ENCODE results near the gene PPP1R3G. TPM values are rescaled to one million over a fixed set of nuclear protein-coding genes. Genes with fewer than 3 reads are reported as not detected.

The PPP1R3G gene
- total RNA-seq, 1 experiment from 2014 or later, result 0.15 TPM

DNA sequence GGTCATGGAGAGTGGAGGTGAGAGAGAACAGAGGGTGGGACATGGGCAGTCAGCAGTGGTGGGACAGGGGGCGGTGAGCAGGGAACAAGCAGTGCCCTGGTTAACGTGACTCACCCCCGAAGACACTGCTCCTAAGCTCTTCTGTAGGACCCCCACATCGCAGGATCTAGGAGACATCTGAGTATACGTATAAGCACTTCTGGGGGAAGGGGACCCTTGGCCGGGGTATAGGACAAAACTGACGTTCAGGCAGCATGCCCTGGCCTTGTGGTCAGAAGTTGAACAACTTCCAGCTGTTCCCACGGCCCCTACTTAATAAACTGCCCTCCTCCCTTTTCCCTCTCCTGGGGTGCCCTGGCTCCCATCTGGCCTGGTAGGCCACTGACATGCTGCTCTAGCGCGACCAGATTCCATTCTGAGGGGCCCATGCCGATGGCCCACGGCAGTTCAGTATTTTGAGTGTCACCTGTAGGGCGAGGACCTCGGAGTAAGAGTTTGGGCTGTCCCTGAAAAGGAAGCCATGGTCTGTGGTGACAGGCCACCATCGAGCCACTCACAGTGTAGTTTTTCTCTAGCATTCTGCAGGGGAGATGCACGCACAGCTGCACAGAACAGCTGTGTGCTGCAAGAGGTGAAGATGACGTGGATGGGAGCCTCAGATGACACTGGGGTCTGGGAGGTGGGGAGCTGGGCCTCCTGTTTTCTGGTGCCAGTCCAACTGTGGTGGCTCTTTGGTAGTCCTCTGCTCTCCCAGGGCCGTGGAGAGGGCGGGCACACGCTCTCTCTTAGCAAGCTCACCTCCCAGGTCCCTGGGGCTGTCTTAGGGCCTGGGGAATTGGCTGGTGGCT lies 38.4 kb downstream of the PPP1R3G start:
- Mint-ChIP-seq H3K27me3 (ENCODE audit: low read depth) (no peaks in the 10 kb centered on the region), H3K27ac (no peak overlapping the region), H3K4me3 (no peak overlapping the region), H3K4me1 (peaks cover 12% of the 10 kb centered on the region), H3K36me3 (0 out of 2 replicates have a peak, but pooled peaks cover 7% of the 10 kb centered on the region), H3K9me3 (peaks cover 13% of the 10 kb centered on the region)
- ChIA-PET POLR2A (no interaction called here), CTCF (no interaction called here)
- TF ChIP-seq IRF2 (CRISPR knock-in tag; IDR thresholded peaks at IDR 0.05; ENCODE audit: borderline replicate concordance, low read depth), result no peak
- TF ChIP-seq, protein P1, sequence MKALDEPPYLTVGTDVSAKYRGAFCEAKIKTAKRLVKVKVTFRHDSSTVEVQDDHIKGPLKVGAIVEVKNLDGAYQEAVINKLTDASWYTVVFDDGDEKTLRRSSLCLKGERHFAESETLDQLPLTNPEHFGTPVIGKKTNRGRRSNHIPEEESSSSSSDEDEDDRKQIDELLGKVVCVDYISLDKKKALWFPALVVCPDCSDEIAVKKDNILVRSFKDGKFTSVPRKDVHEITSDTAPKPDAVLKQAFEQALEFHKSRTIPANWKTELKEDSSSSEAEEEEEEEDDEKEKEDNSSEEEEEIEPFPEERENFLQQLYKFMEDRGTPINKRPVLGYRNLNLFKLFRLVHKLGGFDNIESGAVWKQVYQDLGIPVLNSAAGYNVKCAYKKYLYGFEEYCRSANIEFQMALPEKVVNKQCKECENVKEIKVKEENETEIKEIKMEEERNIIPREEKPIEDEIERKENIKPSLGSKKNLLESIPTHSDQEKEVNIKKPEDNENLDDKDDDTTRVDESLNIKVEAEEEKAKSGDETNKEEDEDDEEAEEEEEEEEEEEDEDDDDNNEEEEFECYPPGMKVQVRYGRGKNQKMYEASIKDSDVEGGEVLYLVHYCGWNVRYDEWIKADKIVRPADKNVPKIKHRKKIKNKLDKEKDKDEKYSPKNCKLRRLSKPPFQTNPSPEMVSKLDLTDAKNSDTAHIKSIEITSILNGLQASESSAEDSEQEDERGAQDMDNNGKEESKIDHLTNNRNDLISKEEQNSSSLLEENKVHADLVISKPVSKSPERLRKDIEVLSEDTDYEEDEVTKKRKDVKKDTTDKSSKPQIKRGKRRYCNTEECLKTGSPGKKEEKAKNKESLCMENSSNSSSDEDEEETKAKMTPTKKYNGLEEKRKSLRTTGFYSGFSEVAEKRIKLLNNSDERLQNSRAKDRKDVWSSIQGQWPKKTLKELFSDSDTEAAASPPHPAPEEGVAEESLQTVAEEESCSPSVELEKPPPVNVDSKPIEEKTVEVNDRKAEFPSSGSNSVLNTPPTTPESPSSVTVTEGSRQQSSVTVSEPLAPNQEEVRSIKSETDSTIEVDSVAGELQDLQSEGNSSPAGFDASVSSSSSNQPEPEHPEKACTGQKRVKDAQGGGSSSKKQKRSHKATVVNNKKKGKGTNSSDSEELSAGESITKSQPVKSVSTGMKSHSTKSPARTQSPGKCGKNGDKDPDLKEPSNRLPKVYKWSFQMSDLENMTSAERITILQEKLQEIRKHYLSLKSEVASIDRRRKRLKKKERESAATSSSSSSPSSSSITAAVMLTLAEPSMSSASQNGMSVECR (CRISPR knock-in tag; IDR thresholded peaks at IDR 0.05; ENCODE audit: borderline replicate concordance), result no peak
- no peak for TF ChIP-seq ATF1 (CRISPR knock-in tag; IDR thresholded peaks at IDR 0.05)
- TF ChIP-seq FOXK1 (CRISPR knock-in tag; IDR thresholded peaks at IDR 0.05), result no peak
- no peak for TF ChIP-seq ZNF263 (CRISPR knock-in tag; IDR thresholded peaks at IDR 0.05; ENCODE audit: low read depth)
- no peak for TF ChIP-seq ZNF219 (CRISPR knock-in tag; IDR thresholded peaks at IDR 0.05; ENCODE audit: borderline replicate concordance)
- no peak for TF ChIP-seq NFYB (CRISPR knock-in tag; conservative IDR thresholded peaks at IDR 0.05; ENCODE audit: low read depth)
- TF ChIP-seq, protein P2, sequence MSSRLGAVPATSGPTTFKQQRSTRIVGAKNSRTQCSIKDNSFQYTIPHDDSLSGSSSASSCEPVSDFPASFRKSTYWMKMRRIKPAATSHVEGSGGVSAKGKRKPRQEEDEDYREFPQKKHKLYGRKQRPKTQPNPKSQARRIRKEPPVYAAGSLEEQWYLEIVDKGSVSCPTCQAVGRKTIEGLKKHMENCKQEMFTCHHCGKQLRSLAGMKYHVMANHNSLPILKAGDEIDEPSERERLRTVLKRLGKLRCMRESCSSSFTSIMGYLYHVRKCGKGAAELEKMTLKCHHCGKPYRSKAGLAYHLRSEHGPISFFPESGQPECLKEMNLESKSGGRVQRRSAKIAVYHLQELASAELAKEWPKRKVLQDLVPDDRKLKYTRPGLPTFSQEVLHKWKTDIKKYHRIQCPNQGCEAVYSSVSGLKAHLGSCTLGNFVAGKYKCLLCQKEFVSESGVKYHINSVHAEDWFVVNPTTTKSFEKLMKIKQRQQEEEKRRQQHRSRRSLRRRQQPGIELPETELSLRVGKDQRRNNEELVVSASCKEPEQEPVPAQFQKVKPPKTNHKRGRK (CRISPR knock-in tag; IDR thresholded peaks at IDR 0.05; ENCODE audit: borderline replicate concordance), result no peak
- TF ChIP-seq, protein P3, sequence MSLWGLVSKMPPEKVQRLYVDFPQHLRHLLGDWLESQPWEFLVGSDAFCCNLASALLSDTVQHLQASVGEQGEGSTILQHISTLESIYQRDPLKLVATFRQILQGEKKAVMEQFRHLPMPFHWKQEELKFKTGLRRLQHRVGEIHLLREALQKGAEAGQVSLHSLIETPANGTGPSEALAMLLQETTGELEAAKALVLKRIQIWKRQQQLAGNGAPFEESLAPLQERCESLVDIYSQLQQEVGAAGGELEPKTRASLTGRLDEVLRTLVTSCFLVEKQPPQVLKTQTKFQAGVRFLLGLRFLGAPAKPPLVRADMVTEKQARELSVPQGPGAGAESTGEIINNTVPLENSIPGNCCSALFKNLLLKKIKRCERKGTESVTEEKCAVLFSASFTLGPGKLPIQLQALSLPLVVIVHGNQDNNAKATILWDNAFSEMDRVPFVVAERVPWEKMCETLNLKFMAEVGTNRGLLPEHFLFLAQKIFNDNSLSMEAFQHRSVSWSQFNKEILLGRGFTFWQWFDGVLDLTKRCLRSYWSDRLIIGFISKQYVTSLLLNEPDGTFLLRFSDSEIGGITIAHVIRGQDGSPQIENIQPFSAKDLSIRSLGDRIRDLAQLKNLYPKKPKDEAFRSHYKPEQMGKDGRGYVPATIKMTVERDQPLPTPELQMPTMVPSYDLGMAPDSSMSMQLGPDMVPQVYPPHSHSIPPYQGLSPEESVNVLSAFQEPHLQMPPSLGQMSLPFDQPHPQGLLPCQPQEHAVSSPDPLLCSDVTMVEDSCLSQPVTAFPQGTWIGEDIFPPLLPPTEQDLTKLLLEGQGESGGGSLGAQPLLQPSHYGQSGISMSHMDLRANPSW (CRISPR knock-in tag; conservative IDR thresholded peaks at IDR 0.05; ENCODE audit: low read depth), result no peak
- TF ChIP-seq CREM (CRISPR knock-in tag; IDR thresholded peaks at IDR 0.05), result no peak
- no peak for TF ChIP-seq ETV6 (CRISPR knock-in tag; IDR thresholded peaks at IDR 0.05)
- TF ChIP-seq, protein P4, sequence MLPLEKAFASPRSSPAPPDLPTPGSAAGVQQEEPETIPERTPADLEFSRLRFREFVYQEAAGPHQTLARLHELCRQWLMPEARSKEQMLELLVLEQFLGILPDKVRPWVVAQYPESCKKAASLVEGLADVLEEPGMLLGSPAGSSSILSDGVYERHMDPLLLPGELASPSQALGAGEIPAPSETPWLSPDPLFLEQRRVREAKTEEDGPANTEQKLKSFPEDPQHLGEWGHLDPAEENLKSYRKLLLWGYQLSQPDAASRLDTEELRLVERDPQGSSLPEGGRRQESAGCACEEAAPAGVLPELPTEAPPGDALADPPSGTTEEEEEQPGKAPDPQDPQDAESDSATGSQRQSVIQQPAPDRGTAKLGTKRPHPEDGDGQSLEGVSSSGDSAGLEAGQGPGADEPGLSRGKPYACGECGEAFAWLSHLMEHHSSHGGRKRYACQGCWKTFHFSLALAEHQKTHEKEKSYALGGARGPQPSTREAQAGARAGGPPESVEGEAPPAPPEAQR (CRISPR knock-in tag; IDR thresholded peaks at IDR 0.05), result no peak
- no peak for TF ChIP-seq ZNF423 (CRISPR knock-in tag; IDR thresholded peaks at IDR 0.05)
- TF ChIP-seq, protein P5, sequence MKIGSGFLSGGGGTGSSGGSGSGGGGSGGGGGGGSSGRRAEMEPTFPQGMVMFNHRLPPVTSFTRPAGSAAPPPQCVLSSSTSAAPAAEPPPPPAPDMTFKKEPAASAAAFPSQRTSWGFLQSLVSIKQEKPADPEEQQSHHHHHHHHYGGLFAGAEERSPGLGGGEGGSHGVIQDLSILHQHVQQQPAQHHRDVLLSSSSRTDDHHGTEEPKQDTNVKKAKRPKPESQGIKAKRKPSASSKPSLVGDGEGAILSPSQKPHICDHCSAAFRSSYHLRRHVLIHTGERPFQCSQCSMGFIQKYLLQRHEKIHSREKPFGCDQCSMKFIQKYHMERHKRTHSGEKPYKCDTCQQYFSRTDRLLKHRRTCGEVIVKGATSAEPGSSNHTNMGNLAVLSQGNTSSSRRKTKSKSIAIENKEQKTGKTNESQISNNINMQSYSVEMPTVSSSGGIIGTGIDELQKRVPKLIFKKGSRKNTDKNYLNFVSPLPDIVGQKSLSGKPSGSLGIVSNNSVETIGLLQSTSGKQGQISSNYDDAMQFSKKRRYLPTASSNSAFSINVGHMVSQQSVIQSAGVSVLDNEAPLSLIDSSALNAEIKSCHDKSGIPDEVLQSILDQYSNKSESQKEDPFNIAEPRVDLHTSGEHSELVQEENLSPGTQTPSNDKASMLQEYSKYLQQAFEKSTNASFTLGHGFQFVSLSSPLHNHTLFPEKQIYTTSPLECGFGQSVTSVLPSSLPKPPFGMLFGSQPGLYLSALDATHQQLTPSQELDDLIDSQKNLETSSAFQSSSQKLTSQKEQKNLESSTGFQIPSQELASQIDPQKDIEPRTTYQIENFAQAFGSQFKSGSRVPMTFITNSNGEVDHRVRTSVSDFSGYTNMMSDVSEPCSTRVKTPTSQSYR (CRISPR knock-in tag; IDR thresholded peaks at IDR 0.05), result no peak
- DNase-seq (ENCODE audit: low spot score) (no peak), ATAC-seq (no peak)
